Measurements from ENCODE around the gene CHRNA4.

- TF ChIP-seq MAFK (IDR thresholded peaks at IDR 0.05; ENCODE audit: low read depth, low read length) (no peak), RFX5 (IDR thresholded peaks at IDR 0.05; ENCODE audit: low read depth, low read length) (no peak), RCOR1 (IDR thresholded peaks at IDR 0.05; ENCODE audit: insufficient replicate concordance, low read length) (no peak), POLR2A (IDR thresholded peaks at IDR 0.05; ENCODE audit: low read depth, low read length) (no peak), CEBPB (IDR thresholded peaks at IDR 0.05; ENCODE audit: low read depth, low read length) (no peak)
- TF ChIP-seq, protein P1, sequence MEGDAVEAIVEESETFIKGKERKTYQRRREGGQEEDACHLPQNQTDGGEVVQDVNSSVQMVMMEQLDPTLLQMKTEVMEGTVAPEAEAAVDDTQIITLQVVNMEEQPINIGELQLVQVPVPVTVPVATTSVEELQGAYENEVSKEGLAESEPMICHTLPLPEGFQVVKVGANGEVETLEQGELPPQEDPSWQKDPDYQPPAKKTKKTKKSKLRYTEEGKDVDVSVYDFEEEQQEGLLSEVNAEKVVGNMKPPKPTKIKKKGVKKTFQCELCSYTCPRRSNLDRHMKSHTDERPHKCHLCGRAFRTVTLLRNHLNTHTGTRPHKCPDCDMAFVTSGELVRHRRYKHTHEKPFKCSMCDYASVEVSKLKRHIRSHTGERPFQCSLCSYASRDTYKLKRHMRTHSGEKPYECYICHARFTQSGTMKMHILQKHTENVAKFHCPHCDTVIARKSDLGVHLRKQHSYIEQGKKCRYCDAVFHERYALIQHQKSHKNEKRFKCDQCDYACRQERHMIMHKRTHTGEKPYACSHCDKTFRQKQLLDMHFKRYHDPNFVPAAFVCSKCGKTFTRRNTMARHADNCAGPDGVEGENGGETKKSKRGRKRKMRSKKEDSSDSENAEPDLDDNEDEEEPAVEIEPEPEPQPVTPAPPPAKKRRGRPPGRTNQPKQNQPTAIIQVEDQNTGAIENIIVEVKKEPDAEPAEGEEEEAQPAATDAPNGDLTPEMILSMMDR (conservative IDR thresholded peaks at IDR 0.05; ENCODE audit: low read depth, low read length), result no peak
These were observed 39.5 kb upstream of the CHRNA4 start for GRCh38 chr20:63400486-63401210.
